IMR-90 (cell line): Measurements from ENCODE around the gene ZNF581.

Experiments
- CHD1 ChIP-seq: IDR thresholded peaks from 2 replicates; pipeline ENCODE4 v1.6.1; 2012; ENCODE audit warnings: low read depth, low read length, improper control_type of control experiment
- CTCF ChIP-seq: conservative IDR thresholded peaks from 2 replicates; pipeline ENCODE4 v1.5.1; 2012; ENCODE audit warnings: mild to moderate bottlenecking, low read depth, low read length, improper control_type of control experiment
- POLR2A ChIP-seq: IDR thresholded peaks from 2 replicates; pipeline ENCODE4 v1.6.1; 2012; ENCODE audit warnings: mild to moderate bottlenecking, low read depth, low read length
- RAD21 ChIP-seq: IDR thresholded peaks from 2 replicates; pipeline ENCODE4 v1.6.1; 2012; ENCODE audit warnings: low read length, improper control_type of control experiment
- SMC3 ChIP-seq: fragments of 150-350 bp; IDR thresholded peaks from 2 replicates; pipeline ENCODE4 v1.6.1; 2016; ENCODE audit warnings: low read depth, mild to moderate bottlenecking, antibody characterized with exemption, low read length, moderate library complexity

- TF ChIP-seq SMC3 (no peak), CTCF (no peak), RAD21 (no peak), POLR2A (no peak), CHD1 (no peak)
Observed at GRCh38 chr19:55644842-55645511, 1.5 kb downstream of the ZNF581 start.
